DND-41 (cell line): ENCODE results near the gene BBS7.
A peak's percentile ranks its signal among the peaks of the same experiment; 100 is the strongest.

Experiments
- ATAC-seq: fragments of 200-7000 bp; cut with Tn5 transposase; 3 replicates; pipeline ENCODE4 v1.9.1; 2021; ENCODE audit warnings: low read depth; ENCODE audit not compliant: insufficient read depth
- DNase-seq: peaks from one replicate; pipeline ENCODE4 v3.0.0-alpha.2; 2020
- H2AFZ ChIP-seq: 2 replicates; pipeline ENCODE4 v1.6.0; 2012; ENCODE audit warnings: low read depth, low read length
- H3K27ac ChIP-seq: 2 replicates; pipeline ENCODE4 v1.5.1; 2012; ENCODE audit warnings: low read length, inconsistent platforms
- H3K27me3 ChIP-seq: fragments of 200-600 bp; sonication (generic); 2 replicates; pipeline ENCODE4 v1.6.0; 2012; ENCODE audit warnings: low read length, mild to moderate bottlenecking, inconsistent platforms; ENCODE audit not compliant: insufficient read depth, poor library complexity
- H3K36me3 ChIP-seq: 2 replicates; pipeline ENCODE4 v1.5.1; 2012; ENCODE audit warnings: low read length, inconsistent platforms; ENCODE audit not compliant: insufficient read depth
- H3K4me1 ChIP-seq: 2 replicates; pipeline ENCODE4 v1.5.1; 2012; ENCODE audit warnings: mild to moderate bottlenecking, low read length; ENCODE audit not compliant: insufficient read depth
- H3K4me2 ChIP-seq: 2 replicates; pipeline ENCODE4 v1.6.0; 2012; ENCODE audit warnings: mild to moderate bottlenecking, moderate library complexity, low read length, inconsistent platforms; ENCODE audit not compliant: insufficient read depth
- H3K4me3 ChIP-seq, 2 experiments: fragments of 200-600 bp in 1 of 2; shearing (Covaris generic) in 1 of 2; 2 replicates each; pipeline ENCODE4 v1.5.1; 2012 to 2016; ENCODE audit warnings: inconsistent platforms in 2 of 2, low read length in 2 of 2, mild to moderate bottlenecking in 2 of 2, low read depth in 1 of 2, moderate library complexity in 1 of 2
- H3K79me2 ChIP-seq: 2 replicates; pipeline ENCODE4 v1.6.0; 2012; ENCODE audit warnings: low read length, inconsistent platforms; ENCODE audit not compliant: insufficient read depth
- H3K9ac ChIP-seq: 2 replicates; pipeline ENCODE4 v1.6.0; 2012; ENCODE audit warnings: low read depth, mild to moderate bottlenecking, inconsistent platforms, low read length, moderate library complexity
- H3K9me3 ChIP-seq: 2 replicates; pipeline ENCODE4 v1.5.1; 2012; ENCODE audit warnings: low read length, moderate library complexity, mild to moderate bottlenecking, inconsistent platforms; ENCODE audit not compliant: insufficient read depth, severe bottlenecking
- H4K20me1 ChIP-seq: 2 replicates; pipeline ENCODE4 v1.6.0; 2012; ENCODE audit warnings: low read length; ENCODE audit not compliant: insufficient read depth
- EZH2 ChIP-seq: IDR thresholded peaks from 3 replicates; pipeline ENCODE4 v1.6.1; 2012; ENCODE audit warnings: borderline replicate concordance, low read depth, mild to moderate bottlenecking, moderate library complexity, low read length, inconsistent platforms; ENCODE audit not compliant: severe bottlenecking
- TF ChIP-seq, protein P1 (sequence below): IDR thresholded peaks from 2 replicates; pipeline ENCODE4 v1.5.1; 2012; ENCODE audit warnings: borderline replicate concordance, low read length, moderate library complexity, mild to moderate bottlenecking; ENCODE audit not compliant: poor library complexity, severe bottlenecking; ENCODE audit errors: extremely low read depth

The BBS7 gene

DNA sequence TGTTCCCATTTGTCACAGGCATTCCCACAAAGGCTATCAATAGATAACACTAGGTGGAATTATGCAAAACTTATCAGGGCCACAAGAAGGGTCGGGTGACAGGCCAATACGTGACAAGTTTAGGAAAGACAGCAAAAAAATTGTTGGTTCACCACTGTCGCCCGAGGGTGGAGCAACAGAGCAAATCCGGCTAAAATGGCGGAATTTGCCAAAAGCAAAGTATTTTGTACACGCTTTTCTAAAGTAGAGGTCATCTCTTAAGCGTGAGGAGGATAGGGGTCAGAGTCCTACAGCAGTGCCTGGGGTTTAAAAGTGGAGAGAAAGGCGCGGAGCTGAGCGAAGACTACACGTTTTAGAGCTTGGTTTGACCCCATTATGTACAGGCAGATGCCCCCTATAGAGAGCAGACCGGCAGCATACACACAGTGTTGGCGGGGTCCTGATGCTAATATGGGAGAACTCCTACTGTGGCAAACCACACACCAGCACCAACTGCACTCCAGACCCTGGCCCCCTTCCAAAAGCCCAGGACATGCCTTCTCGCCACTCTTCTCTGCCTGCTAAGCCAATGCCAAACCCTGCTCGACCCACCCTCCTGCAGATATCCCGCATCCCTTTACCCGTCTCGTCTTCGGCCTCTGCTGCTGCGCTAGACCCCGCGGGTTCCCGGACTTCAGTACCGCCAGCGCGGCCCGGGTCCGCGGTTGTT is 47.3 kb downstream of the BBS7 start:
- Histone ChIP-seq H2AFZ (peak overlapping the region; percentile 87), H3K4me2 (peak overlapping the region; percentile 85), H3K27me3 (no peaks in the 10 kb centered on the region), H3K4me1 (peaks cover 51% of the 10 kb centered on the region), H3K27ac (peak overlapping the region; percentile 94), H3K79me2 (peaks cover 57% of the 10 kb centered on the region), H3K4me3 (peak overlapping the region; percentile 87 to 89), H4K20me1 (peaks cover 23% of the 10 kb centered on the region; the same call in 1 of the 2 replicates), H3K9me3 (no peaks in the 10 kb centered on the region), H3K36me3 (peaks cover 60% of the 10 kb centered on the region), H3K9ac (peak overlapping the region; percentile 98)
- ATAC-seq (peak; percentile 58), DNase-seq (peak; percentile 59)
- TF ChIP-seq, protein P1, sequence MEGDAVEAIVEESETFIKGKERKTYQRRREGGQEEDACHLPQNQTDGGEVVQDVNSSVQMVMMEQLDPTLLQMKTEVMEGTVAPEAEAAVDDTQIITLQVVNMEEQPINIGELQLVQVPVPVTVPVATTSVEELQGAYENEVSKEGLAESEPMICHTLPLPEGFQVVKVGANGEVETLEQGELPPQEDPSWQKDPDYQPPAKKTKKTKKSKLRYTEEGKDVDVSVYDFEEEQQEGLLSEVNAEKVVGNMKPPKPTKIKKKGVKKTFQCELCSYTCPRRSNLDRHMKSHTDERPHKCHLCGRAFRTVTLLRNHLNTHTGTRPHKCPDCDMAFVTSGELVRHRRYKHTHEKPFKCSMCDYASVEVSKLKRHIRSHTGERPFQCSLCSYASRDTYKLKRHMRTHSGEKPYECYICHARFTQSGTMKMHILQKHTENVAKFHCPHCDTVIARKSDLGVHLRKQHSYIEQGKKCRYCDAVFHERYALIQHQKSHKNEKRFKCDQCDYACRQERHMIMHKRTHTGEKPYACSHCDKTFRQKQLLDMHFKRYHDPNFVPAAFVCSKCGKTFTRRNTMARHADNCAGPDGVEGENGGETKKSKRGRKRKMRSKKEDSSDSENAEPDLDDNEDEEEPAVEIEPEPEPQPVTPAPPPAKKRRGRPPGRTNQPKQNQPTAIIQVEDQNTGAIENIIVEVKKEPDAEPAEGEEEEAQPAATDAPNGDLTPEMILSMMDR: peak; percentile 55
- TF ChIP-seq EZH2: no peak

DNA sequence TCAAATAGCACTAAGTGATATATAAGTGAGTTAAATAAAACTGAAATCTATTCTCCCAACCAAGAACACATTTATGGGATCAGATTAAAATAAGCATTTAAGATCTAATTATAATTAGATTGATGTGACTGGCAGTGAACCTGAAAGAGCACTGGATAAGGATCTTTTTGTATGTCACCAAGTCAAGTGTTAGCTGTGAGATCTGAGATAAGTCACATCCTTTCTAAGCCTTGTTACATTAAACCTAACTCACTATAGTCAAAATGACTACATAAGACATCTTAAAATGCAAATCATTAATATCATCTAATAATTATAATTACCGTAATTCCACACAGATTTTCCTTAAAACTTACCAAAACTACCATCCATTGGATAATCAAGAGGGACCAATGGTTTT is 48.2 kb downstream of the BBS7 start:
- H3K27me3 ChIP-seq: no peaks in the 10 kb centered on the region
- peaks cover 66% of the 10 kb centered on the region for H3K79me2 ChIP-seq
- ATAC-seq (no peak), DNase-seq (no peak)
- no peak overlapping the region for H2AFZ ChIP-seq
- peaks cover 59% of the 10 kb centered on the region for H3K4me1 ChIP-seq
- H3K9me3 ChIP-seq: no peaks in the 10 kb centered on the region
- peak overlapping the region; percentile 85 for H3K4me2 ChIP-seq
- peaks cover 65% of the 10 kb centered on the region for H3K36me3 ChIP-seq
- H3K4me3 ChIP-seq: peak overlapping the region; percentile 87 to 89
- H3K9ac ChIP-seq: peak overlapping the region; percentile 98
- TF ChIP-seq EZH2: no peak
- TF ChIP-seq, protein P1: no peak
- peak overlapping the region; percentile 94 for H3K27ac ChIP-seq
- H4K20me1 ChIP-seq: peaks cover 28% of the 10 kb centered on the region; the same call in 1 of the 2 replicates

DNA sequence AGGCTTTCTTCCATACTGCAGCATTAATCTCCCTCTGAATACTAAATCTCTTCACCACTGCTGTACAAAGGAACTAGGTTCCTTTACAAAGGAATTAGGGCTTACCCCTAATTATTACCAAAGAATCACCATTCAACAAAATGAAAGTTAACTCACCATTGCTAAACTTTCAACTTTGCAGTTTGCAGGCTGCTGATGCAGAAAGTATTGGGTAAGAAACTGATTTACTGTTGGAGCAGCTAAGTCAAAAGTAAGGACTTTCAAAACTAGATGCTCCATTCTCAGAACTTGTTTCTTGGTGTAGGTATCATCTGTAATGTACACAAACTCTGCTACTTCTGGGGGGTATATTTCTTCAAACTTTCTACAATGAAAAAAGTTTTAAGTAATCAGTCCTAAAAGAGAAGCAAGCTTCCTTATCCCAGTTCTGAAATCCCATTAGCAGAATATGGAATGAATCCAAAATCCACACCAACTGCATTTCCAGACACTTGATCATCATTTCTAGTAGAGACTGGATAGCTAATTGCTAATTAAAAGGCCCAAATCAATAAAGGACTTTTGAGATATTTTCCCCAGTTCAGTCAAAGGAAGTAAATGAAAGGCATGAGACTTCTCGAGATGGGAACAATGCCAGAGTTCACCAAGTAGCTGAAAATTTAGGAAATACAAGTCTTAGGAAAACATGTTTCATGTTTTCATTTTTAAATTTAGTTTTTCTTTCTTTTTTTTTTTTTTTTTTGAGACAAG is 50.9 kb downstream of the BBS7 start:
- H3K79me2 ChIP-seq: peaks cover 88% of the 10 kb centered on the region
- ATAC-seq (no peak), DNase-seq (no peak)
- H2AFZ ChIP-seq: no peak overlapping the region
- peaks cover 35% of the 10 kb centered on the region; the same call in 1 of the 2 replicates for H4K20me1 ChIP-seq
- H3K4me2 ChIP-seq: peak overlapping the region; percentile 41
- TF ChIP-seq EZH2: no peak
- TF ChIP-seq, protein P1: no peak
- no peaks in the 10 kb centered on the region for H3K27me3 ChIP-seq
- H3K36me3 ChIP-seq: peaks cover 90% of the 10 kb centered on the region
- no peak overlapping the region for H3K27ac ChIP-seq
- H3K9ac ChIP-seq: no peak overlapping the region; the same call in 1 of the 2 replicates
- no peaks in the 10 kb centered on the region for H3K9me3 ChIP-seq
- peak overlapping the region in 1 of 2 experiments; percentile 15; a peak in 1 of 4 replicates for H3K4me3 ChIP-seq
- H3K4me1 ChIP-seq: peaks cover 70% of the 10 kb centered on the region
